ENCODE data around the gene NCS1.

Gene NCS1

DNA sequence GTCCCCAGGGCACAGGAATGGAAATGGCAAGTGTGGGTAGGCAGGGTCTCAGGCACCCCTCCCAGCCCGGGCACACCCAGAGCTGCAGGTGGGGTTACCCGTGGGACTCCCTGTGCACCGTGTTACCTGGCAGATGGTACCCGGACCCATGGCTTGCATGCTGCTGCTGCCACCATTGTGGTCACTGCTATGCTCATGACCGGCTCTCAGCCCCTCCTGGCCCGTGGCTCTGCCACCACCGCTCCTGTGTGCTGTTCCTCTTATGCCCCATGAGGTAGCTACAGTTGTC, 71.6 kb downstream of the NCS1 start:
- Histone ChIP-seq H3K27me3 (ENCODE audit: insufficient read depth, low read length, poor library complexity, severe bottlenecking) (no peaks in the 10 kb centered on the region), H3K79me2 (ENCODE audit: insufficient read depth, low read length) (no peaks in the 10 kb centered on the region), H3K9me3 (ENCODE audit: insufficient read depth, low read depth, low read length) (no peaks in the 10 kb centered on the region), H3K36me3 (ENCODE audit: insufficient read depth, low read length) (no peaks in the 10 kb centered on the region), H4K20me1 (ENCODE audit: insufficient read depth, low read length, poor library complexity, severe bottlenecking) (no peaks in the 10 kb centered on the region), H3K4me3 (ENCODE audit: low read length, poor library complexity, severe bottlenecking) (no peak overlapping the region), H2AFZ (ENCODE audit: low read length) (no peak overlapping the region), H3K9me2 (replicated peaks; ENCODE audit: low read depth, low read length) (no peaks in the 10 kb centered on the region), H3K9ac (ENCODE audit: low read depth, low read length, poor library complexity, severe bottlenecking) (no peak overlapping the region), H3K4me1 (ENCODE audit: insufficient read depth, low read length, poor library complexity, severe bottlenecking) (peaks cover 7% of the 10 kb centered on the region), H3F3A (ENCODE audit: low read depth) (no peaks in the 10 kb centered on the region), H3K4me2 (ENCODE audit: low read depth, low read length, poor library complexity, severe bottlenecking) (no peak overlapping the region)
- TF ChIP-seq, protein P1, sequence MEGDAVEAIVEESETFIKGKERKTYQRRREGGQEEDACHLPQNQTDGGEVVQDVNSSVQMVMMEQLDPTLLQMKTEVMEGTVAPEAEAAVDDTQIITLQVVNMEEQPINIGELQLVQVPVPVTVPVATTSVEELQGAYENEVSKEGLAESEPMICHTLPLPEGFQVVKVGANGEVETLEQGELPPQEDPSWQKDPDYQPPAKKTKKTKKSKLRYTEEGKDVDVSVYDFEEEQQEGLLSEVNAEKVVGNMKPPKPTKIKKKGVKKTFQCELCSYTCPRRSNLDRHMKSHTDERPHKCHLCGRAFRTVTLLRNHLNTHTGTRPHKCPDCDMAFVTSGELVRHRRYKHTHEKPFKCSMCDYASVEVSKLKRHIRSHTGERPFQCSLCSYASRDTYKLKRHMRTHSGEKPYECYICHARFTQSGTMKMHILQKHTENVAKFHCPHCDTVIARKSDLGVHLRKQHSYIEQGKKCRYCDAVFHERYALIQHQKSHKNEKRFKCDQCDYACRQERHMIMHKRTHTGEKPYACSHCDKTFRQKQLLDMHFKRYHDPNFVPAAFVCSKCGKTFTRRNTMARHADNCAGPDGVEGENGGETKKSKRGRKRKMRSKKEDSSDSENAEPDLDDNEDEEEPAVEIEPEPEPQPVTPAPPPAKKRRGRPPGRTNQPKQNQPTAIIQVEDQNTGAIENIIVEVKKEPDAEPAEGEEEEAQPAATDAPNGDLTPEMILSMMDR (conservative IDR thresholded peaks at IDR 0.05; ENCODE audit: low read length) = no peak
- TF ChIP-seq EZH2phosphoT487 (IDR thresholded peaks at IDR 0.05; ENCODE audit: borderline replicate concordance) = no peak

DNA sequence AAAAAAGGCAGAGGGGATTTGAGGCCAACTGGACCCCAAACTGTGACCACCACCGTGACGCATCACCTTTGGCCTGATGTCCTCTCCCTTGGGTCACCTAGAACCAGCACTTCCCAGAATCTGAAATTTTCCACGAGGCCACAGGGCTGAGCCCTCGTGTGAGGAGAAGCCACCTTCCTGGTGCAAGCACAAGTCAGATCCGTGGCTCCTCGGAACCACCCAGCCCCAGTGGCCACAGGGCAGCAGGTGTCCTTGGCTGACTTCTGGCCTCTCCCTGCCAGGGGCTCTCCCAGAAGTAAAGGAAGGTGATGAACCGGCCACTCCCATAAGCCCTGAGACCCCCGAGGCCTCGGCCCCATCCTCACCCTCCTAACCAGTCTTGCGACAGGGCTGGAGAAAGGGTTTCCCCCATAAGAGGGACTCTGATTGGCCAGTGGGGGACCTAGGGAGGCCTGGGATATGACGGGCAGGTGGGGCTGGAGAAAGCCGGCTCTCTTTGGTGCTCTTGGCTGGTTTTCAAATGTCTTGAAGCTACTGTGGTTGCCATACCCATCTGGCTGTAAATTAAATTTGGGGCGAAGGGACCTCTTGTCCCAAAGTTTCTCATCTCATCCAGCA, 72.5 kb downstream of the NCS1 start:
- Histone ChIP-seq H3K9me3 (ENCODE audit: insufficient read depth, low read depth, low read length) (no peaks in the 10 kb centered on the region), H3K27me3 (ENCODE audit: insufficient read depth, low read length, poor library complexity, severe bottlenecking) (no peaks in the 10 kb centered on the region), H3K9ac (ENCODE audit: low read depth, low read length, poor library complexity, severe bottlenecking) (no peak overlapping the region), H3K9me2 (replicated peaks; ENCODE audit: low read depth, low read length) (no peaks in the 10 kb centered on the region), H3K36me3 (ENCODE audit: insufficient read depth, low read length) (no peaks in the 10 kb centered on the region), H3K4me2 (ENCODE audit: low read depth, low read length, poor library complexity, severe bottlenecking) (no peak overlapping the region), H4K20me1 (ENCODE audit: insufficient read depth, low read length, poor library complexity, severe bottlenecking) (no peaks in the 10 kb centered on the region), H2AFZ (ENCODE audit: low read length) (no peak overlapping the region), H3F3A (ENCODE audit: low read depth) (no peaks in the 10 kb centered on the region), H3K4me3 (ENCODE audit: low read length, poor library complexity, severe bottlenecking) (no peak overlapping the region), H3K79me2 (ENCODE audit: insufficient read depth, low read length) (no peaks in the 10 kb centered on the region), H3K4me1 (ENCODE audit: insufficient read depth, low read length, poor library complexity, severe bottlenecking) (peaks cover 7% of the 10 kb centered on the region)
- no peak for TF ChIP-seq EZH2phosphoT487 (IDR thresholded peaks at IDR 0.05; ENCODE audit: borderline replicate concordance)
- TF ChIP-seq, protein P1 (conservative IDR thresholded peaks at IDR 0.05; ENCODE audit: low read length) = no peak

DNA sequence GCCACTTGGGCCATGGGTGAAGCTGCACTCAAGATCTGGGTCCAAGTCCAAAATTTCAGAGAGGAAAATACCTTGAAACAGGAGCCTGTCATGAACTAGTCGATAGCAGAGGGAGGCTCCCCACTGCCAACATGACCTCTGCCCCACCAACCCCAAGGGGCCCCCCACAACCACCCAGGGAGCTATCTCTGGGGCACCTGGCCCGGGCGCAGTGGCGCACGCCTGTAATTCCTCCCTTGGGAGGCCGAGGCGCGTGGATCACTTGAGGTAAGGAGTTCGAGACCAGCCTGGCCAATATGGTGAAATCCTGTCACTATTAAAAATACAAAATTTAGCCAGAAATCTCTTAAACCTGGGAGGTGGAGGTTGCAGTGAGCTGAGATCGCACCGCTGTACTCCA, 73.3 kb downstream of the NCS1 start:
- Histone ChIP-seq H3K4me1 (ENCODE audit: insufficient read depth, low read length, poor library complexity, severe bottlenecking) (peaks cover 7% of the 10 kb centered on the region), H3K4me2 (ENCODE audit: low read depth, low read length, poor library complexity, severe bottlenecking) (no peak overlapping the region), H4K20me1 (ENCODE audit: insufficient read depth, low read length, poor library complexity, severe bottlenecking) (no peaks in the 10 kb centered on the region), H2AFZ (ENCODE audit: low read length) (no peak overlapping the region), H3K79me2 (ENCODE audit: insufficient read depth, low read length) (no peaks in the 10 kb centered on the region), H3K36me3 (ENCODE audit: insufficient read depth, low read length) (no peaks in the 10 kb centered on the region), H3K9me3 (ENCODE audit: insufficient read depth, low read depth, low read length) (no peaks in the 10 kb centered on the region), H3K9ac (ENCODE audit: low read depth, low read length, poor library complexity, severe bottlenecking) (no peak overlapping the region), H3K4me3 (ENCODE audit: low read length, poor library complexity, severe bottlenecking) (no peak overlapping the region), H3F3A (ENCODE audit: low read depth) (no peaks in the 10 kb centered on the region), H3K9me2 (replicated peaks; ENCODE audit: low read depth, low read length) (no peaks in the 10 kb centered on the region), H3K27me3 (ENCODE audit: insufficient read depth, low read length, poor library complexity, severe bottlenecking) (peaks cover 1% of the 10 kb centered on the region)
- TF ChIP-seq, protein P1 (conservative IDR thresholded peaks at IDR 0.05; ENCODE audit: low read length) = no peak
- TF ChIP-seq EZH2phosphoT487 (IDR thresholded peaks at IDR 0.05; ENCODE audit: borderline replicate concordance) = no peak

Data from Loucy (cell line).